ENCODE results near the gene CADM2. TPM values are rescaled to one million over a fixed set of nuclear protein-coding genes. Genes with fewer than 3 reads are reported as not detected.

The CADM2 gene
- total RNA-seq, 1 donor from 2014 or later = 4.0 TPM

DNA sequence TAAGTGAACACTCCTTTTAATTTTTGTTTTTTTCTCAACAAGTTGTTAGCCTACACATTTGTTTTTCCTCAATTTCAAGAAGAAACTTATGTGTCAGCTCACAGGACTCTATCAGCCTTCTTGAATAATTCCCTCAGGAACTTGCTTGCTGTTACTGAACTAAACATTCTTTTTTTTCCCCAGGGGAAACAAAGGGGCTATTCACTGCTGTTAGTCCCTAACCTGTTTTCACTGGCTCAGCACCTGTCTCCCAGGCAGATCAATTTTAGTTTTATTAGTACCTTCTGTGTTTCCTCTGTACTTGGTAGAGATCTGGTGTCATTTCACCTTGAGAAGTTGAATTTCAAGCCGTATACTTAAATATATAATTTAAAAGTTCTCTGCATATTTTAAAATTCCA is 644.6 kb downstream of the CADM2 start:
- Mint-ChIP-seq H3K27ac (no peak overlapping the region), H3K4me1 (ENCODE audit: unreplicated experiment) (no peaks in the 10 kb centered on the region), H3K9me3 (no peaks in the 10 kb centered on the region), H3K4me3 (no peak overlapping the region), H3K27me3 (no peaks in the 10 kb centered on the region), H3K36me3 (no peaks in the 10 kb centered on the region)
- TF ChIP-seq, protein P1, sequence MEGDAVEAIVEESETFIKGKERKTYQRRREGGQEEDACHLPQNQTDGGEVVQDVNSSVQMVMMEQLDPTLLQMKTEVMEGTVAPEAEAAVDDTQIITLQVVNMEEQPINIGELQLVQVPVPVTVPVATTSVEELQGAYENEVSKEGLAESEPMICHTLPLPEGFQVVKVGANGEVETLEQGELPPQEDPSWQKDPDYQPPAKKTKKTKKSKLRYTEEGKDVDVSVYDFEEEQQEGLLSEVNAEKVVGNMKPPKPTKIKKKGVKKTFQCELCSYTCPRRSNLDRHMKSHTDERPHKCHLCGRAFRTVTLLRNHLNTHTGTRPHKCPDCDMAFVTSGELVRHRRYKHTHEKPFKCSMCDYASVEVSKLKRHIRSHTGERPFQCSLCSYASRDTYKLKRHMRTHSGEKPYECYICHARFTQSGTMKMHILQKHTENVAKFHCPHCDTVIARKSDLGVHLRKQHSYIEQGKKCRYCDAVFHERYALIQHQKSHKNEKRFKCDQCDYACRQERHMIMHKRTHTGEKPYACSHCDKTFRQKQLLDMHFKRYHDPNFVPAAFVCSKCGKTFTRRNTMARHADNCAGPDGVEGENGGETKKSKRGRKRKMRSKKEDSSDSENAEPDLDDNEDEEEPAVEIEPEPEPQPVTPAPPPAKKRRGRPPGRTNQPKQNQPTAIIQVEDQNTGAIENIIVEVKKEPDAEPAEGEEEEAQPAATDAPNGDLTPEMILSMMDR (conservative IDR thresholded peaks at IDR 0.05) = no peak
- DNase-seq (ENCODE audit: extremely low spot score, unreplicated experiment) = no peak

DNA sequence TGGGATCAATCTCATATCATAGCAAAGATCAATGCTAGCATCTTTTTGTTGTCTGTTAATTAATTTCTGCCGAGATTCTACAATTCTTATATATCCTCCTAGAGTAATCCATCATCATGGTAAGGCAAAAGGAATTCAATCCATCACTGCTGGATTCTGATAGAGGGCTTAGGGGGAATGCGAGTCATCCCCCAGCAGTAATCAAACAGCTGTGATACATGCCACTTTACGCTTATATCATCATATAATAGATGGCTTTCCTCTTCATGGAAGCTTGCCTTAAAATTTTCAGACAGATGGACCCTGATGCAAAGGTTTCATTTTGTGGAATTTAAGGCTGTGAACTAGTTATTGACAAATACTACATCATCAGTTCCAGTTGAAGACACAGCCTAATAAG is 645.9 kb downstream of the CADM2 start:
- no peaks in the 10 kb centered on the region for H3K36me3 Mint-ChIP-seq
- H3K9me3 Mint-ChIP-seq = no peaks in the 10 kb centered on the region
- no peak overlapping the region for H3K27ac Mint-ChIP-seq
- TF ChIP-seq, protein P1 (conservative IDR thresholded peaks at IDR 0.05) = no peak
- no peak for DNase-seq (ENCODE audit: extremely low spot score, unreplicated experiment)
- no peaks in the 10 kb centered on the region for H3K4me1 Mint-ChIP-seq (ENCODE audit: unreplicated experiment)
- H3K27me3 Mint-ChIP-seq = no peaks in the 10 kb centered on the region
- no peak overlapping the region for H3K4me3 Mint-ChIP-seq

DNA sequence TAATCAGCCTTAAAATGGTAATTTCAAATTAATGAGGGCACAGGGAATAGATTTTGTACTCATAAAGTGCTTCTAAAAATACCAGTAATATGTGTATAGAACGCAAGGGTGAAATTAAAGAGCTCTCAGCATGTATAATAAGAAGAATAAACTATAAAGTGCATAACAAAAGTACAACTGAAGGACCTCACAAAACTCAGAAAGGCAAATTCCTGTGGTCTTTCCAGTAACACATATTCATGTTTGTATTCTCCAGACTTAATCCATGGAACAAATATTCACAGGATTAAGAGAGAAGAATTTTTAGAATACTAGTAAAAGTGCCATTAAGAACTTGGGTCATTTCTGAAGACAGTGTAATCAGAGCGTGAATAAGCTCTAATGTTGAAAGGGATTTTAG is 646.3 kb downstream of the CADM2 start:
- DNase-seq (ENCODE audit: extremely low spot score, unreplicated experiment) = no peak
- Mint-ChIP-seq H3K9me3 (no peaks in the 10 kb centered on the region), H3K27ac (no peak overlapping the region), H3K27me3 (no peaks in the 10 kb centered on the region), H3K4me1 (ENCODE audit: unreplicated experiment) (no peaks in the 10 kb centered on the region), H3K36me3 (no peaks in the 10 kb centered on the region), H3K4me3 (no peak overlapping the region)
- TF ChIP-seq, protein P1 (conservative IDR thresholded peaks at IDR 0.05) = no peak

DNA sequence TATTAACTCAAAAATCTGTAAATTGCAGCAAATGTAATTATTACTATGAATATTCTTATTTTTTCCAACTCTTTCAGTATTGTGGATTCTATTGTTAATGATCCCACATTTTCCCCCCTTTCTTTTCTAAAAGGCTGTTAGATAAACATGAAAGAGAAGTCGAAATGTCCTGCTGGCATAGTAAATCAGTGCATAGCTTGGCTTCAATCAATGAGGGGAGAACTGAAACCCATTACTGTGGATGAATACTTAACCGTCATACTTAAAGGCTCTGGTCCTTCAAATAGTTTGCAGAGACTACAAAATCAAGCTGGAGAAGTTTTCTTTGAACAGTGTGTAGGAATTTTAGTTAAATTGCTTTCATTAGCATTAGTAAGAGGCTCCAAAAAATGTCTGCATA is 667.9 kb downstream of the CADM2 start:
- Mint-ChIP-seq H3K27ac (no peak overlapping the region), H3K4me3 (no peak overlapping the region)

DNA sequence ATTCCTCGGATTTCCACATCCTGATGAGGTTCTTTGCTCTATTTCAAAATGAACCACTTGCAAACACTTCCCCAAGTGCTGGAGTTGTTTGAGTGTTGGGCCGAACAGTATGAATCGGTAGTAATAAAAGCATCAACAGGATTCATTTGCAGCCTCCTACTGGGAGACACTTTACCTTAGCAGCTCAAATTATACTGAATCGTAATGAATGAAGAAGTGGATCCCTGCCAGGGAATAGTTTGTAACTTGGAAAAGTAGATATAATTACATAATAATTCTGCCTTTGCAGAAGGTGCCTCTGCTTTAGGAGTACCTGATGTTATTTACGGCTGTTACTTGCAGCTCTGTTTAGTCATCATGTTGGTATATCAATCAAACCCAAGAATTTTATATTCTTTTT is 669.1 kb downstream of the CADM2 start:
- no peaks in the 10 kb centered on the region for H3K36me3 Mint-ChIP-seq
- H3K4me3 Mint-ChIP-seq = no peak overlapping the region
- TF ChIP-seq, protein P1 (conservative IDR thresholded peaks at IDR 0.05) = no peak
- DNase-seq (ENCODE audit: extremely low spot score, unreplicated experiment) = no peak
- no peak overlapping the region for H3K27ac Mint-ChIP-seq
- no peaks in the 10 kb centered on the region for H3K4me1 Mint-ChIP-seq (ENCODE audit: unreplicated experiment)
- H3K27me3 Mint-ChIP-seq = no peaks in the 10 kb centered on the region
- no peaks in the 10 kb centered on the region for H3K9me3 Mint-ChIP-seq

More for the DNA sequence above, 667.9 kb downstream of the CADM2 start:
- Mint-ChIP-seq H3K9me3 (no peaks in the 10 kb centered on the region), H3K27me3 (no peaks in the 10 kb centered on the region), H3K4me1 (ENCODE audit: unreplicated experiment) (no peaks in the 10 kb centered on the region), H3K36me3 (no peaks in the 10 kb centered on the region)
- TF ChIP-seq, protein P1 (conservative IDR thresholded peaks at IDR 0.05) = no peak
- DNase-seq (ENCODE audit: extremely low spot score, unreplicated experiment) = no peak

DNA sequence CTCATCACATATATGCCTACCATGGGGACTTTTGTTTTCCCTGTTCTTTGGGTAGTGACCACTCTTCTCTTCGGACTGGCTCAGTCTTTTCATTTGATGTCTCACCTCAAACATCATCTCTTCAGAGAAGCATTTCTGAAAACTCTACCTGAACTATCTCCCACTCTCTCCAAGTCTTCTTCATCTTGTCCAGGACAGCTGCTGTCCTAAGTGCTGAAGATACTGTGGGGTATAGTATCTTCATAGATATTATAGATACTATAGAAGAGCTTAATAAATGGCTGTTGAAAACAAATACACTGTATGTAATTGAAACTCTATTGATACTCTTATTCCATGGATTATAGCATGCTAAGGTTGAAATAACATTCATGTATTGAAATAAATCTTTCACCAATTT is 672.3 kb downstream of the CADM2 start:
- TF ChIP-seq, protein P1 (conservative IDR thresholded peaks at IDR 0.05) = no peak
- Mint-ChIP-seq H3K9me3 (no peaks in the 10 kb centered on the region), H3K27me3 (no peaks in the 10 kb centered on the region), H3K36me3 (no peaks in the 10 kb centered on the region), H3K4me3 (no peak overlapping the region), H3K27ac (no peak overlapping the region), H3K4me1 (ENCODE audit: unreplicated experiment) (no peaks in the 10 kb centered on the region)
- DNase-seq (ENCODE audit: extremely low spot score, unreplicated experiment) = no peak
